IMR-90 (cell line): ENCODE measurements around the gene OTOG. TPM values are rescaled to one million over a fixed set of nuclear protein-coding genes. Genes with fewer than 3 reads are reported as not detected.

Experiments used
- ATAC-seq: fragments of 200-7000 bp; cut with Tn5 transposase; 2 replicates; pipeline ENCODE4 v1.9.1; 2020; ENCODE audit warnings: low read depth, mild to moderate bottlenecking, moderate library complexity
- BruUV-seq: library from RNA; stranded (reverse); fragments of 400-500 nt; replicated peaks from 2 replicates; lab custom pipeline; 2021; lab: Mats Ljungman, UMichigan
- CTCF ChIA-PET: fragments of 300-600 bp; formaldehyde crosslinking; extraction: SDS; loops from one replicate; lab custom pipeline; 2021; ENCODE audit warnings: antibody characterized with exemption; lab: Yijun Ruan, JAX
- POLR2A ChIA-PET: fragments of 300-600 bp; sonication (Branson Sonifier 250); formaldehyde crosslinking; loops from one replicate; lab custom pipeline; 2022; ENCODE audit warnings: antibody characterized with exemption; ENCODE audit not compliant: unreplicated experiment; lab: Charles Lee
- DNase-seq: peaks from one replicate; pipeline ENCODE4 v3.0.0; 2013
- H2AFZ ChIP-seq: replicated peaks from 2 replicates; pipeline ENCODE3; 2013; ENCODE audit warnings: low read length, mild to moderate bottlenecking; ENCODE audit not compliant: poor library complexity
- H2AK5ac ChIP-seq: 2 replicates; pipeline ENCODE4 v1.6.1; 2013; ENCODE audit warnings: low read depth, low read length, inconsistent platforms
- H2AK9ac ChIP-seq: replicated peaks from 2 replicates; pipeline ENCODE3; 2013; ENCODE audit warnings: mild to moderate bottlenecking, low read depth, low read length, moderate library complexity; ENCODE audit not compliant: poor library complexity
- H2BK120ac ChIP-seq: 2 replicates; pipeline ENCODE4 v1.6.1; 2013; ENCODE audit warnings: low read depth, low read length, inconsistent platforms
- H2BK15ac ChIP-seq: 3 replicates; pipeline ENCODE4 v1.6.1; 2013; ENCODE audit warnings: low read depth, low read length, inconsistent platforms
- H2BK20ac ChIP-seq: 2 replicates; pipeline ENCODE4 v1.6.1; 2013; ENCODE audit warnings: low read depth, mild to moderate bottlenecking, inconsistent platforms, low read length, moderate library complexity
- H2BK5ac ChIP-seq: 2 replicates; pipeline ENCODE4 v1.6.1; 2013; ENCODE audit warnings: mild to moderate bottlenecking, low read depth, low read length, inconsistent platforms; ENCODE audit not compliant: poor library complexity, severe bottlenecking
- H3K14ac ChIP-seq: replicated peaks from 2 replicates; pipeline ENCODE4 v1.6.1; 2013; ENCODE audit warnings: low read depth, low read length, inconsistent platforms
- H3K18ac ChIP-seq: 2 replicates; pipeline ENCODE4 v1.6.1; 2013; ENCODE audit warnings: low read depth, low read length, control low read depth
- H3K23ac ChIP-seq: 2 replicates; pipeline ENCODE4 v1.6.1; 2013; ENCODE audit warnings: low read depth, low read length, inconsistent platforms
- H3K27ac ChIP-seq: 2 replicates; pipeline ENCODE4 v1.5.1; 2013; ENCODE audit warnings: mild to moderate bottlenecking, control low read depth, low read length; ENCODE audit not compliant: insufficient read depth
- H3K27me3 ChIP-seq: 2 replicates; pipeline ENCODE4 v1.6.1; 2013; ENCODE audit warnings: low read length; ENCODE audit not compliant: control insufficient read depth, insufficient read depth
- H3K36me3 ChIP-seq: 2 replicates; pipeline ENCODE4 v1.6.1; 2013; ENCODE audit warnings: low read length, mixed read lengths; ENCODE audit not compliant: control insufficient read depth, insufficient read depth
- H3K4ac ChIP-seq: 2 replicates; pipeline ENCODE4 v1.6.1; 2013; ENCODE audit warnings: low read depth, low read length, inconsistent platforms
- H3K4me1 ChIP-seq: 2 replicates; pipeline ENCODE4 v1.6.1; 2013; ENCODE audit warnings: low read length, mixed read lengths; ENCODE audit not compliant: control insufficient read depth, insufficient read depth
- H3K4me2 ChIP-seq: 2 replicates; pipeline ENCODE4 v1.6.1; 2013; ENCODE audit warnings: low read depth, mild to moderate bottlenecking, control low read depth, low read length, moderate library complexity
- H3K4me3 ChIP-seq: 2 replicates; pipeline ENCODE4 v1.5.1; 2013; ENCODE audit warnings: low read depth, mild to moderate bottlenecking, control low read depth, low read length, moderate library complexity; ENCODE audit not compliant: insufficient read depth
- H3K56ac ChIP-seq: 2 replicates; pipeline ENCODE4 v1.6.1; 2013; ENCODE audit warnings: low read length, inconsistent platforms; ENCODE audit not compliant: insufficient read depth; ENCODE audit errors: extremely low read depth
- H3K79me1 ChIP-seq, 2 experiments: 2 replicates each; pipeline ENCODE4 v1.6.1; 2013; ENCODE audit warnings: low read length in 2 of 2, inconsistent platforms in 1 of 2, low read depth in 1 of 2
- H3K9ac ChIP-seq: 2 replicates; pipeline ENCODE4 v1.6.1; 2013; ENCODE audit warnings: low read depth, low read length, control low read depth
- H3K9me1 ChIP-seq: 2 replicates; pipeline ENCODE4 v1.6.1; 2013; ENCODE audit warnings: low read length, inconsistent platforms; ENCODE audit not compliant: insufficient read depth
- H3K9me3 ChIP-seq: 2 replicates; pipeline ENCODE4 v1.6.1; 2013; ENCODE audit warnings: low read length; ENCODE audit not compliant: control insufficient read depth, insufficient read depth
- H4K20me1 ChIP-seq: 2 replicates; pipeline ENCODE4 v1.6.1; 2013; ENCODE audit warnings: low read length, inconsistent platforms; ENCODE audit not compliant: insufficient read depth
- H4K5ac ChIP-seq: 2 replicates; pipeline ENCODE4 v1.6.1; 2013; ENCODE audit warnings: mild to moderate bottlenecking, low read depth, low read length, control low read depth
- H4K8ac ChIP-seq, 2 experiments: 2 replicates each; pipeline ENCODE4 v1.6.1; 2013; ENCODE audit warnings: low read depth in 2 of 2, low read length in 2 of 2, control low read depth in 1 of 2, inconsistent platforms in 1 of 2
- H4K91ac ChIP-seq: 2 replicates; pipeline ENCODE4 v1.6.1; 2013; ENCODE audit warnings: low read depth, low read length, inconsistent platforms; ENCODE audit not compliant: insufficient read depth
- CEBPB ChIP-seq: IDR thresholded peaks from 2 replicates; pipeline ENCODE4 v1.6.1; 2012; ENCODE audit warnings: low read depth, low read length, improper control_type of control experiment
- CTCF ChIP-seq: conservative IDR thresholded peaks from 2 replicates; pipeline ENCODE4 v1.5.1; 2012; ENCODE audit warnings: mild to moderate bottlenecking, low read depth, low read length, improper control_type of control experiment
- FOS ChIP-seq: fragments of 150-350 bp; IDR thresholded peaks from 2 replicates; pipeline ENCODE4 v1.6.1; 2016; ENCODE audit warnings: low read depth, low read length
- MAZ ChIP-seq: IDR thresholded peaks from 2 replicates; pipeline ENCODE4 v1.6.1; 2012; ENCODE audit warnings: low read depth, mild to moderate bottlenecking, low read length, improper control_type of control experiment, moderate library complexity, borderline replicate concordance
- NFE2L2 ChIP-seq: fragments of 150-350 bp; IDR thresholded peaks from 2 replicates; pipeline ENCODE4 v1.6.1; 2016; ENCODE audit warnings: low read depth, mild to moderate bottlenecking, low read length
- POLR2A ChIP-seq: IDR thresholded peaks from 2 replicates; pipeline ENCODE4 v1.6.1; 2012; ENCODE audit warnings: mild to moderate bottlenecking, low read depth, low read length
- RAD21 ChIP-seq: IDR thresholded peaks from 2 replicates; pipeline ENCODE4 v1.6.1; 2012; ENCODE audit warnings: low read length, improper control_type of control experiment
- RCOR1 ChIP-seq: IDR thresholded peaks from 2 replicates; pipeline ENCODE4 v1.6.1; 2012; ENCODE audit warnings: mild to moderate bottlenecking, low read length, improper control_type of control experiment; ENCODE audit not compliant: insufficient replicate concordance
- RFX5 ChIP-seq: IDR thresholded peaks from 2 replicates; pipeline ENCODE4 v1.8.0; 2012; ENCODE audit warnings: low read depth, mild to moderate bottlenecking, low read length, moderate library complexity
- SMC3 ChIP-seq: fragments of 150-350 bp; IDR thresholded peaks from 2 replicates; pipeline ENCODE4 v1.6.1; 2016; ENCODE audit warnings: low read depth, mild to moderate bottlenecking, antibody characterized with exemption, low read length, moderate library complexity
- WGBS, 2 experiments: methylation state at CpG; one replicate each; pipeline versions ENCODE4 v1.1.5 to v1.1.7; 2013; ENCODE audit warnings: missing lambda C conversion rate in 2 of 2; ENCODE audit not compliant: insufficient read length in 1 of 2; ENCODE audit errors: extremely low coverage in 2 of 2; 5-methylcytosine and 5-hydroxymethylcytosine counted together
- dilution Hi-C: fragments of 300-500 bp; cut with HindIII; formaldehyde crosslinking; loops from one replicate; pipeline ENCODE4 v1.14.3; 2018; ENCODE audit warnings: low sequenced_read_pairs; ENCODE audit not compliant: unreplicated experiment
- in situ Hi-C: fragments of 300-500 bp; cut with MboI; formaldehyde crosslinking; loops from 3 replicates; pipeline ENCODE4 v1.14.3; 2019; ENCODE audit warnings: low sequenced_read_pairs, inconsistent platforms, mixed read lengths
- intact Hi-C: fragments of 100-400 bp; cut with micrococcal nuclease; formaldehyde crosslinking; loops from 2 replicates; pipeline ENCODE4 v1.10.0; 2022
- polyA plus RNA-seq, 3 experiments: library from polyadenylated mRNA; depleted of rRNA; stranded (reverse); fragments of >200 nt; gene quantifications; 2 replicates each; pipeline ENCODE4 v1.2.3, GENCODE V29; 2012; ENCODE audit warnings: low replicate concordance in 1 of 3
- total RNA-seq: library from RNA; depleted of rRNA; stranded (reverse); fragments of >200 nt; gene quantifications from 2 replicates; pipeline ENCODE4 v1.2.3, GENCODE V29; 2012

Gene OTOG
- total and polyA plus RNA-seq, 2 of the 4 experiments (the other 2 are of a cell fraction), result not detected

DNA sequence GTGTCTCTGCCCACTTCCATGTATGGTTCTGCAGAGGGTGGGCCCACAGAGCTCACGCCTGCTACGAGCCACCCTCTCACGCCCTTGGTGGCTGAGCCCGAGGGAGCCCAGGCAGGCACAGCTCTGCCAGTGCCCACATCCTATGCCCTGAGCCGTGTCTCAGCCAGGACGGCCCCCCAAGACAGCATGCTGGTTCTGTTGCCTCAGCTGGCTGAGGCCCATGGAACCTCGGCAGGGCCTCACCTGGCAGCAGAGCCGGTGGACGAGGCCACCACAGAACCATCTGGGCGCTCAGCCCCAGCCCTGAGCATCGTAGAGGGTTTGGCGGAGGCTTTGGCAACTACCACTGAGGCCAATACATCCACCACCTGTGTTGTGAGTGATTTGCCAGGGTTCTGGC, 64.0 kb downstream of the OTOG start:
- in situ Hi-C loops (no loop called here), dilution Hi-C loops (no loop called here), intact Hi-C loops (no loop called here)
- ATAC-seq, result no peak
- no peak for DNase-seq
- H2BK20ac ChIP-seq, result no peak overlapping the region
- H3K4me3 ChIP-seq, result no peak overlapping the region
- H3K4me2 ChIP-seq, result no peak overlapping the region
- no peak overlapping the region for H2AK9ac ChIP-seq
- POLR2A ChIA-PET, result no interaction called here
- H3K56ac ChIP-seq, result no peak overlapping the region
- H3K27me3 ChIP-seq, result no peaks in the 10 kb centered on the region; the same call in 1 of the 2 replicates
- no peak overlapping the region for H3K18ac ChIP-seq
- no peak overlapping the region for H4K91ac ChIP-seq
- H3K9me3 ChIP-seq, result no peaks in the 10 kb centered on the region
- no peak overlapping the region for H4K8ac ChIP-seq
- no peaks in the 10 kb centered on the region for H3K9me1 ChIP-seq
- WGBS, 2 experiments, result 68% methylated on average over 8 of the region's 12 CpGs; no CpG with 5 or more reads in 1 of the 2 experiments
- no peak overlapping the region for H2BK15ac ChIP-seq
- no peaks in the 10 kb centered on the region for H3K4me1 ChIP-seq
- no peaks in the 10 kb centered on the region for H3K36me3 ChIP-seq
- no peak overlapping the region for H3K27ac ChIP-seq
- no peak overlapping the region for H2BK120ac ChIP-seq
- no peak overlapping the region for H2BK5ac ChIP-seq
- H3K9ac ChIP-seq, result no peak overlapping the region
- CTCF ChIA-PET, result interaction anchor here (1.1 kb wide), 1 partner anchor 12 kb away, joined by 3 read pairs; no protein-coding TSS in a partner anchor
- no TSS peak for BruUV-seq
- H3K79me1 ChIP-seq, result no peaks in the 10 kb centered on the region
- H4K5ac ChIP-seq, result no peak overlapping the region
- H3K4ac ChIP-seq, result no peak overlapping the region
- no peak overlapping the region for H2AK5ac ChIP-seq
- H3K23ac ChIP-seq, result no peak overlapping the region
- TF ChIP-seq RCOR1, result no peak
- no peak for TF ChIP-seq RFX5
- TF ChIP-seq CTCF, result no peak
- TF ChIP-seq FOS, result no peak
- TF ChIP-seq SMC3, result no peak
- TF ChIP-seq NFE2L2, result no peak
- TF ChIP-seq CEBPB, result no peak
- no peak for TF ChIP-seq MAZ
- TF ChIP-seq RAD21, result no peak
- no peak for TF ChIP-seq POLR2A
- H4K20me1 ChIP-seq, result no peaks in the 10 kb centered on the region
- H3K14ac ChIP-seq, result no peak overlapping the region
- H2AFZ ChIP-seq, result no peak overlapping the region
